Upper lobe of left lung (tissue), 4 donors: ENCODE data around the gene AKR1A1.
A peak's percentile ranks its signal among the peaks of the same experiment; 100 is the strongest.

Experiments
- EP300 ChIP-seq, 4 donors: sonication (generic); formaldehyde crosslinking; IDR thresholded peaks; one replicate each; pipeline ENCODE4 v1.5.1; 2017; ENCODE audit warnings: antibody characterized with exemption in 4 of 4, control low read depth in 2 of 4
- POLR2A ChIP-seq, 4 donors: fragments of 450-650 bp; IDR thresholded peaks; one replicate each; pipeline ENCODE4 v1.5.1; 2016 to 2017; ENCODE audit warnings: antibody characterized with exemption in 4 of 4, mild to moderate bottlenecking in 2 of 4
- POLR2AphosphoS5 ChIP-seq, 2 donors: sonication (generic); formaldehyde crosslinking; IDR thresholded peaks; one replicate each; pipeline ENCODE4 v1.5.1; 2017; ENCODE audit warnings: antibody characterized with exemption in 2 of 2
- TF ChIP-seq, protein P1 (sequence below), 6 experiments: fragments of 450-650 bp in 4 of 6; fragments of 200-600 bp in 2 of 6; sonication (generic) in 2 of 6; IDR thresholded peaks; one replicate each; pipeline ENCODE4 v1.5.1; 2016 to 2019; ENCODE audit warnings: antibody characterized with exemption in 6 of 6

- TF ChIP-seq, protein P1, sequence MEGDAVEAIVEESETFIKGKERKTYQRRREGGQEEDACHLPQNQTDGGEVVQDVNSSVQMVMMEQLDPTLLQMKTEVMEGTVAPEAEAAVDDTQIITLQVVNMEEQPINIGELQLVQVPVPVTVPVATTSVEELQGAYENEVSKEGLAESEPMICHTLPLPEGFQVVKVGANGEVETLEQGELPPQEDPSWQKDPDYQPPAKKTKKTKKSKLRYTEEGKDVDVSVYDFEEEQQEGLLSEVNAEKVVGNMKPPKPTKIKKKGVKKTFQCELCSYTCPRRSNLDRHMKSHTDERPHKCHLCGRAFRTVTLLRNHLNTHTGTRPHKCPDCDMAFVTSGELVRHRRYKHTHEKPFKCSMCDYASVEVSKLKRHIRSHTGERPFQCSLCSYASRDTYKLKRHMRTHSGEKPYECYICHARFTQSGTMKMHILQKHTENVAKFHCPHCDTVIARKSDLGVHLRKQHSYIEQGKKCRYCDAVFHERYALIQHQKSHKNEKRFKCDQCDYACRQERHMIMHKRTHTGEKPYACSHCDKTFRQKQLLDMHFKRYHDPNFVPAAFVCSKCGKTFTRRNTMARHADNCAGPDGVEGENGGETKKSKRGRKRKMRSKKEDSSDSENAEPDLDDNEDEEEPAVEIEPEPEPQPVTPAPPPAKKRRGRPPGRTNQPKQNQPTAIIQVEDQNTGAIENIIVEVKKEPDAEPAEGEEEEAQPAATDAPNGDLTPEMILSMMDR (IDR thresholded peaks at IDR 0.05): peak; percentile 90 to 96 (median 94)
- TF ChIP-seq POLR2A (IDR thresholded peaks at IDR 0.05) (peak in 1 of 4 donors; percentile 5), POLR2AphosphoS5 (IDR thresholded peaks at IDR 0.05) (no peak), EP300 (IDR thresholded peaks at IDR 0.05) (no peak)
These were observed 19.4 kb downstream of the AKR1A1 start for GRCh38 chr1:45569962-45570581.
